Caco-2 (cell line): ENCODE measurements around the gene C16orf87. TPM values are rescaled to one million over a fixed set of nuclear protein-coding genes. Genes with fewer than 3 reads are reported as not detected.
A peak's percentile ranks its signal among the peaks of the same experiment; 100 is the strongest.

Experiments
- BruUV-seq: library from RNA; stranded (reverse); fragments of 400-500 nt; replicated peaks from 2 replicates; lab custom pipeline; 2021; lab: Mats Ljungman, UMichigan
- CTCF ChIA-PET: fragments of 300-600 bp; sonication (Branson Sonifier 250); formaldehyde crosslinking; loops from one replicate; lab custom pipeline; 2022; ENCODE audit warnings: antibody characterized with exemption; lab: Charles Lee
- POLR2A ChIA-PET: fragments of 300-600 bp; sonication (Branson Sonifier 250); formaldehyde crosslinking; loops from one replicate; lab custom pipeline; 2022; ENCODE audit warnings: antibody characterized with exemption; lab: Charles Lee
- DNase-seq, 2 experiments: peaks; one replicate each; pipeline versions ENCODE4 v3.0.0 to v3.0.0-alpha.2; 2020 to 2022
- H3K27me3 ChIP-seq: replicated peaks from 2 replicates; pipeline ENCODE4 v1.6.0; 2011; ENCODE audit warnings: low read length; ENCODE audit not compliant: control insufficient read depth, insufficient read depth
- H3K36me3 ChIP-seq: 2 replicates; pipeline ENCODE4 v1.5.1; 2011; ENCODE audit warnings: low read length; ENCODE audit not compliant: control insufficient read depth, insufficient read depth
- H3K4me1 ChIP-seq: fragments of 250-450 bp; sonication (Bioruptor Pico); 2 replicates; pipeline ENCODE4 v1.5.1; 2020; ENCODE audit warnings: mild to moderate bottlenecking
- H3K4me3 ChIP-seq: 2 replicates; pipeline ENCODE4 v1.5.1; 2011; ENCODE audit warnings: low read depth, mild to moderate bottlenecking, control low read depth, low read length
- H3K9me3 ChIP-seq: fragments of 250-450 bp; sonication (Bioruptor Pico); 2 replicates; pipeline ENCODE4 v1.5.1; 2020; ENCODE audit warnings: mild to moderate bottlenecking, moderate library complexity
- H3K27ac Mint-ChIP-seq: one replicate; pipeline ENCODE4 v1.8.0; 2022; ENCODE audit warnings: mixed read lengths; ENCODE audit not compliant: unreplicated experiment
- H3K27me3 Mint-ChIP-seq: one replicate; pipeline ENCODE4 v1.8.0; 2022; ENCODE audit warnings: mixed read lengths; ENCODE audit not compliant: insufficient read depth, unreplicated experiment
- H3K36me3 Mint-ChIP-seq: one replicate; pipeline ENCODE4 v1.8.0; 2022; ENCODE audit warnings: mild to moderate bottlenecking, mixed read lengths; ENCODE audit not compliant: insufficient read depth, unreplicated experiment
- H3K4me1 Mint-ChIP-seq: one replicate; pipeline ENCODE4 v1.8.0; 2022; ENCODE audit warnings: low read depth, mixed read lengths; ENCODE audit not compliant: unreplicated experiment
- H3K4me3 Mint-ChIP-seq: one replicate; pipeline ENCODE4 v1.8.0; 2022; ENCODE audit warnings: mild to moderate bottlenecking, moderate library complexity, mixed read lengths; ENCODE audit not compliant: unreplicated experiment
- H3K9me3 Mint-ChIP-seq: one replicate; pipeline ENCODE4 v1.8.0; 2022; ENCODE audit warnings: mixed read lengths; ENCODE audit not compliant: unreplicated experiment
- intact Hi-C: fragments of 100-400 bp; cut with micrococcal nuclease; formaldehyde crosslinking; loops from one replicate; pipeline ENCODE4 v1.10.0; 2022; ENCODE audit not compliant: unreplicated experiment
- total RNA-seq: library from RNA; stranded (reverse); gene quantifications from 2 replicates; pipeline ENCODE4 v1.2.3, GENCODE V29; 2022
- TF ChIP-seq, protein P1 (sequence below), 2 experiments: fragments of 200-600 bp in 1 of 2; IDR thresholded peaks; 1 replicate in 1 of 2; 2 replicates in 1 of 2; pipeline versions ENCODE4 v1.5.1 to v1.8.0; 2011 to 2022; ENCODE audit warnings: antibody characterized with exemption in 1 of 2, control low read depth in 1 of 2, inconsistent platforms in 1 of 2, low read depth in 1 of 2, low read length in 1 of 2, mild to moderate bottlenecking in 1 of 2, moderate library complexity in 1 of 2; ENCODE audit not compliant: insufficient read depth in 1 of 2, severe bottlenecking in 1 of 2, unreplicated experiment in 1 of 2

C16orf87 gene
- total RNA-seq, 1 experiment from 2014 or later: 12.1 TPM

GRCh38 chr16:46748775-46749705 lies 81.9 kb downstream of the C16orf87 start:
- H3K4me1 Mint-ChIP-seq: peaks cover 18% of the 10 kb centered on the region
- H3K36me3 Mint-ChIP-seq: no peaks in the 10 kb centered on the region
- Histone ChIP-seq H3K27me3 (no peaks in the 10 kb centered on the region), H3K9me3 (no peaks in the 10 kb centered on the region), H3K36me3 (no peaks in the 10 kb centered on the region), H3K4me3 (no peak overlapping the region), H3K4me1 (peaks cover 29% of the 10 kb centered on the region)
- intact Hi-C loops: loop anchor here (1.0 to 5.0 kb wide), 4 partner anchors 36 to 60 kb away; partner anchors contain the start of genes ORC6 and VPS35
- ChIA-PET POLR2A (interaction anchor here (0.5 kb wide), 1 partner anchor 21 kb away, joined by 4 read pairs; no protein-coding TSS in a partner anchor), CTCF (interaction anchor here (0.6 kb wide), 1 partner anchor 156 kb away, joined by 4 read pairs; no protein-coding TSS in a partner anchor)
- H3K4me3 Mint-ChIP-seq: peak overlapping the region; percentile 53
- peak overlapping the region; percentile 98 for H3K27ac Mint-ChIP-seq
- no peak for DNase-seq
- BruUV-seq: no TSS peak
- H3K9me3 Mint-ChIP-seq: no peaks in the 10 kb centered on the region
- TF ChIP-seq, protein P1, sequence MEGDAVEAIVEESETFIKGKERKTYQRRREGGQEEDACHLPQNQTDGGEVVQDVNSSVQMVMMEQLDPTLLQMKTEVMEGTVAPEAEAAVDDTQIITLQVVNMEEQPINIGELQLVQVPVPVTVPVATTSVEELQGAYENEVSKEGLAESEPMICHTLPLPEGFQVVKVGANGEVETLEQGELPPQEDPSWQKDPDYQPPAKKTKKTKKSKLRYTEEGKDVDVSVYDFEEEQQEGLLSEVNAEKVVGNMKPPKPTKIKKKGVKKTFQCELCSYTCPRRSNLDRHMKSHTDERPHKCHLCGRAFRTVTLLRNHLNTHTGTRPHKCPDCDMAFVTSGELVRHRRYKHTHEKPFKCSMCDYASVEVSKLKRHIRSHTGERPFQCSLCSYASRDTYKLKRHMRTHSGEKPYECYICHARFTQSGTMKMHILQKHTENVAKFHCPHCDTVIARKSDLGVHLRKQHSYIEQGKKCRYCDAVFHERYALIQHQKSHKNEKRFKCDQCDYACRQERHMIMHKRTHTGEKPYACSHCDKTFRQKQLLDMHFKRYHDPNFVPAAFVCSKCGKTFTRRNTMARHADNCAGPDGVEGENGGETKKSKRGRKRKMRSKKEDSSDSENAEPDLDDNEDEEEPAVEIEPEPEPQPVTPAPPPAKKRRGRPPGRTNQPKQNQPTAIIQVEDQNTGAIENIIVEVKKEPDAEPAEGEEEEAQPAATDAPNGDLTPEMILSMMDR (IDR thresholded peaks at IDR 0.05; ENCODE audit: insufficient read depth in 1 of 2, low read depth in 1 of 2, low read length in 1 of 2, severe bottlenecking in 1 of 2, unreplicated experiment in 1 of 2): no peak
- H3K27me3 Mint-ChIP-seq: no peaks in the 10 kb centered on the region

GRCh38 chr16:46747777-46748651 lies 83.0 kb downstream of the C16orf87 start, which contains the start of gene MYLK3:
Gene MYLK3 (minus strand): TSS chr16:46748344. CDS start chr16:46748193, 151 bp downstream.
- Mint-ChIP-seq H3K4me3 (peak within 1 kb of the TSS; percentile 53), H3K36me3 (no peaks in the 10 kb centered on the region), H3K9me3 (no peaks in the 10 kb centered on the region), H3K27me3 (no peaks in the 10 kb centered on the region), H3K4me1 (peaks cover 24% of the 10 kb centered on the region), H3K27ac (peak within 1 kb of the TSS; percentile 98)
- peak; percentile 79 to 86 for DNase-seq
- intact Hi-C loops: loop anchor here (1.0 to 5.0 kb wide), 4 partner anchors 37 to 59 kb away; partner anchors contain the start of genes ORC6 and VPS35
- H3K4me3 ChIP-seq: no peak within 1 kb of the TSS
- H3K4me1 ChIP-seq: peaks cover 36% of the 10 kb centered on the region
- no peaks in the 10 kb centered on the region for H3K36me3 ChIP-seq
- TF ChIP-seq, protein P1 (IDR thresholded peaks at IDR 0.05; ENCODE audit: insufficient read depth in 1 of 2, low read depth in 1 of 2, low read length in 1 of 2, severe bottlenecking in 1 of 2, unreplicated experiment in 1 of 2): no peak
- BruUV-seq: TSS peak; percentile 59
- POLR2A ChIA-PET: interaction anchor here (1.0 kb wide), 1 partner anchor 11 kb away, joined by 3 read pairs; no protein-coding TSS in a partner anchor
- CTCF ChIA-PET: no interaction called here
- no peaks in the 10 kb centered on the region for H3K27me3 ChIP-seq
- no peaks in the 10 kb centered on the region for H3K9me3 ChIP-seq
